HCT116 (cell line): Measurements from ENCODE around the gene BCAR1. TPM values are rescaled to one million over a fixed set of nuclear protein-coding genes. Genes with fewer than 3 reads are reported as not detected.

Source experiments
- ATAC-seq: fragments of 200-7000 bp; cut with Tn5 transposase; 2 replicates; pipeline ENCODE4 v1.9.1; 2020; ENCODE audit warnings: mild to moderate bottlenecking, moderate library complexity
- BruUV-seq: library from RNA; stranded (reverse); fragments of 400-500 nt; replicated peaks from 2 replicates; lab custom pipeline; 2021; lab: Mats Ljungman, UMichigan
- CTCF ChIA-PET: fragments of 300-600 bp; sonication (Branson Sonifier 250); formaldehyde crosslinking; loops from one replicate; lab custom pipeline; 2021; ENCODE audit warnings: antibody characterized with exemption; lab: Charles Lee
- POLR2A ChIA-PET: fragments of 300-600, 350-600 bp; sonication (Branson Sonifier 250); formaldehyde crosslinking; loops from one replicate; lab custom pipeline; 2021; ENCODE audit warnings: antibody characterized with exemption; lab: Charles Lee
- RAD21 ChIA-PET, 2 experiments: fragments of 300-600 bp; sonication (Branson Sonifier 250); formaldehyde crosslinking; loops; one replicate each; lab custom pipeline; 2023; ENCODE audit warnings: low total read pairs in 2 of 2; ENCODE audit not compliant: uncharacterized antibody in 2 of 2, unreplicated experiment in 2 of 2, low non-redundant PET in 1 of 2; lab: Charles Lee
- DNase-seq: peaks from one replicate; pipeline ENCODE4 v3.0.0-alpha.2; 2010; ENCODE audit warnings: low read depth, low spot score
- H2AFZ ChIP-seq: fragments of 200-600 bp; shearing (Covaris generic), sonication (generic); 2 replicates; pipeline ENCODE4 v1.6.1; 2017; ENCODE audit warnings: low read depth, mixed run types, mixed read lengths, antibody characterized with exemption, low read length; ENCODE audit not compliant: poor library complexity, severe bottlenecking
- H3K27ac ChIP-seq: 2 replicates; pipeline ENCODE4 v1.5.1; 2012; ENCODE audit warnings: low read depth, low read length
- H3K27me3 ChIP-seq: fragments of 200-600 bp; sonication (generic); 2 replicates; pipeline ENCODE4 v1.6.1; 2016; ENCODE audit warnings: mixed run types, low read length, mixed read lengths; ENCODE audit not compliant: insufficient read depth
- H3K36me3 ChIP-seq, 2 experiments: fragments of 200-500 bp in 1 of 2; fragments of 200-600 bp in 1 of 2; sonication (Bioruptor generic) in 1 of 2; sonication (generic) in 1 of 2; 2 replicates each; pipeline versions ENCODE4 v1.5.1 to v1.6.1; 2014 to 2016; ENCODE audit warnings: low read length in 2 of 2, inconsistent platforms in 1 of 2, mixed read lengths in 1 of 2, mixed run types in 1 of 2; ENCODE audit not compliant: insufficient read depth in 2 of 2, control insufficient read depth in 1 of 2
- H3K4me1 ChIP-seq, 2 experiments: fragments of 200-600 bp in 1 of 2; sonication (generic) in 1 of 2; 2 replicates each; pipeline versions ENCODE4 v1.5.1 to v1.6.1; 2012 to 2017; ENCODE audit warnings: low read length in 2 of 2, inconsistent platforms in 1 of 2, mild to moderate bottlenecking in 1 of 2, mixed read lengths in 1 of 2, mixed run types in 1 of 2, moderate library complexity in 1 of 2; ENCODE audit not compliant: insufficient read depth in 2 of 2, control insufficient read depth in 1 of 2
- H3K4me2 ChIP-seq: fragments of 200-600 bp; sonication (generic); 2 replicates; pipeline ENCODE4 v1.6.1; 2017; ENCODE audit warnings: mixed run types, low read length, mixed read lengths
- H3K4me3 ChIP-seq, 2 experiments: fragments of 200-600 bp in 1 of 2; sonication (generic) in 1 of 2; replicated peaks in 1 of 2; 2 replicates each; pipeline ENCODE4 v1.5.1; 2011 to 2016; ENCODE audit warnings: low read length in 2 of 2, control low read depth in 1 of 2, low read depth in 1 of 2, mild to moderate bottlenecking in 1 of 2, mixed read lengths in 1 of 2, mixed run types in 1 of 2
- H3K79me2 ChIP-seq: fragments of 200-600 bp; sonication (generic); 2 replicates; pipeline ENCODE4 v1.6.1; 2017; ENCODE audit warnings: mild to moderate bottlenecking, mixed run types, low read length, moderate library complexity, mixed read lengths; ENCODE audit not compliant: insufficient read depth
- H3K9ac ChIP-seq: fragments of 200-600 bp; sonication (generic); 2 replicates; pipeline ENCODE4 v1.6.1; 2016; ENCODE audit warnings: low read length, mixed read lengths
- H3K9me2 ChIP-seq: fragments of 200-600 bp; sonication (generic), shearing (Covaris generic); 2 replicates; pipeline ENCODE4 v1.6.1; 2017; ENCODE audit warnings: mixed run types, mild to moderate bottlenecking, moderate library complexity; ENCODE audit not compliant: insufficient read depth
- H3K9me3 ChIP-seq, 2 experiments: fragments of 200-500 bp in 1 of 2; fragments of 200-600 bp in 1 of 2; sonication (Bioruptor generic) in 1 of 2; sonication (generic) in 1 of 2; 2 replicates each; pipeline ENCODE4 v1.6.1; 2014 to 2017; ENCODE audit warnings: low read length in 2 of 2, mixed read lengths in 2 of 2, inconsistent platforms in 1 of 2, low read depth in 1 of 2, mild to moderate bottlenecking in 1 of 2, mixed run types in 1 of 2, moderate library complexity in 1 of 2; ENCODE audit not compliant: control insufficient read depth in 1 of 2, insufficient read depth in 1 of 2
- H4K20me1 ChIP-seq: fragments of 200-600 bp; sonication (generic), shearing (Covaris generic); 2 replicates; pipeline ENCODE4 v1.6.1; 2017; ENCODE audit warnings: mixed run types, mild to moderate bottlenecking, moderate library complexity; ENCODE audit not compliant: insufficient read depth
- CTCF ChIP-seq, 3 experiments: fragments of 200-600 bp in 1 of 3; sonication (generic) in 1 of 3; IDR thresholded peaks in 2 of 3; conservative IDR thresholded peaks in 1 of 3; 2 replicates each; pipeline ENCODE4 v1.5.1; 2012 to 2017; ENCODE audit warnings: low read depth in 2 of 3, low read length in 2 of 3, antibody characterized with exemption in 1 of 3, borderline replicate concordance in 1 of 3, control low read depth in 1 of 3, mild to moderate bottlenecking in 1 of 3, mixed read lengths in 1 of 3, mixed run types in 1 of 3, moderate library complexity in 1 of 3; ENCODE audit not compliant: insufficient read depth in 1 of 3
- ELF1 ChIP-seq: IDR thresholded peaks from 2 replicates; pipeline ENCODE4 v1.6.1; 2012; ENCODE audit warnings: low read depth, borderline replicate concordance
- POLR2AphosphoS5 ChIP-seq: IDR thresholded peaks from 2 replicates; pipeline ENCODE4 v1.6.1; 2011; ENCODE audit warnings: mild to moderate bottlenecking, low read depth, low read length, moderate library complexity
- RAD21 ChIP-seq: IDR thresholded peaks from 2 replicates; pipeline ENCODE4 v1.6.1; 2012; ENCODE audit warnings: low read depth, mild to moderate bottlenecking
- SIN3A ChIP-seq: IDR thresholded peaks from 2 replicates; pipeline ENCODE4 v1.6.1; 2012; ENCODE audit warnings: low read depth
- SP1 ChIP-seq: IDR thresholded peaks from 2 replicates; pipeline ENCODE4 v1.6.1; 2012; ENCODE audit warnings: low read depth
- TCF7L2 ChIP-seq: IDR thresholded peaks from 2 replicates; pipeline ENCODE4 v1.7.0; 2011; ENCODE audit warnings: borderline replicate concordance, inconsistent platforms; ENCODE audit not compliant: insufficient read depth, insufficient read length; ENCODE audit errors: extremely low read depth
- YY1 ChIP-seq: IDR thresholded peaks from 2 replicates; pipeline ENCODE4 v1.6.1; 2011; ENCODE audit warnings: low read length, low read depth, moderate library complexity, mild to moderate bottlenecking; ENCODE audit not compliant: insufficient replicate concordance; ENCODE audit errors: extremely low read depth
- ZFX ChIP-seq: fragments of 450-650 bp; IDR thresholded peaks from 2 replicates; pipeline ENCODE4 v1.6.1; 2017
- intact Hi-C: fragments of 100-400 bp; cut with micrococcal nuclease; formaldehyde crosslinking; loops from 2 replicates; pipeline ENCODE4 v1.10.0; 2022
- total RNA-seq: library from RNA; stranded (reverse); gene quantifications from one replicate; pipeline ENCODE4 v1.2.1, GENCODE V29; 2021; ENCODE audit not compliant: unreplicated experiment
- TF ChIP-seq, protein P1 (sequence below): IDR thresholded peaks from 2 replicates; pipeline ENCODE4 v1.6.1; 2012
- TF ChIP-seq, protein P2 (sequence below): IDR thresholded peaks from 2 replicates; pipeline ENCODE4 v1.6.1; 2012; ENCODE audit warnings: low read depth

The BCAR1 gene
- total RNA-seq, 1 experiment from 2014 or later, result 49.6 TPM

GRCh38 chr16:75217389-75217851 is 34.0 kb downstream of the BCAR1 start:
- Histone ChIP-seq H3K36me3 (no peaks in the 10 kb centered on the region), H3K4me2 (no peak overlapping the region), H4K20me1 (no peaks in the 10 kb centered on the region), H3K9me3 (no peaks in the 10 kb centered on the region), H3K9ac (no peak overlapping the region), H3K4me3 (no peak overlapping the region), H3K27ac (no peak overlapping the region), H3K9me2 (no peaks in the 10 kb centered on the region), H3K4me1 (no peaks in the 10 kb centered on the region), H2AFZ (no peak overlapping the region), H3K27me3 (no peaks in the 10 kb centered on the region), H3K79me2 (no peaks in the 10 kb centered on the region)
- CTCF ChIA-PET, result interaction anchor here (1.3 kb wide), 1 partner anchor 16 kb away, joined by 4 read pairs; no protein-coding TSS in a partner anchor
- ATAC-seq (no peak), DNase-seq (no peak)
- RAD21 ChIA-PET, result no interaction called here
- BruUV-seq, result no TSS peak
- POLR2A ChIA-PET, result no interaction called here
- intact Hi-C loops, result no loop called here
- no peak for TF ChIP-seq RAD21
- TF ChIP-seq, protein P1, sequence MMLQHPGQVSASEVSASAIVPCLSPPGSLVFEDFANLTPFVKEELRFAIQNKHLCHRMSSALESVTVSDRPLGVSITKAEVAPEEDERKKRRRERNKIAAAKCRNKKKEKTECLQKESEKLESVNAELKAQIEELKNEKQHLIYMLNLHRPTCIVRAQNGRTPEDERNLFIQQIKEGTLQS, result no peak
- no peak for TF ChIP-seq ZFX
- TF ChIP-seq SP1, result no peak
- TF ChIP-seq CTCF (IDR thresholded peaks at IDR 0.05 in 2 of 3, conservative IDR thresholded peaks at IDR 0.05 in 1 of 3; ENCODE audit: borderline replicate concordance in 1 of 3, insufficient read depth in 1 of 3, low read depth in 2 of 3, low read length in 2 of 3), result no peak
- no peak for TF ChIP-seq ELF1

- RAD21 ChIA-PET, result no interaction called here
- TF ChIP-seq SIN3A (no peak), YY1 (no peak), POLR2AphosphoS5 (no peak), TCF7L2 (no peak)
- TF ChIP-seq, protein P1, result no peak
- TF ChIP-seq, protein P2, sequence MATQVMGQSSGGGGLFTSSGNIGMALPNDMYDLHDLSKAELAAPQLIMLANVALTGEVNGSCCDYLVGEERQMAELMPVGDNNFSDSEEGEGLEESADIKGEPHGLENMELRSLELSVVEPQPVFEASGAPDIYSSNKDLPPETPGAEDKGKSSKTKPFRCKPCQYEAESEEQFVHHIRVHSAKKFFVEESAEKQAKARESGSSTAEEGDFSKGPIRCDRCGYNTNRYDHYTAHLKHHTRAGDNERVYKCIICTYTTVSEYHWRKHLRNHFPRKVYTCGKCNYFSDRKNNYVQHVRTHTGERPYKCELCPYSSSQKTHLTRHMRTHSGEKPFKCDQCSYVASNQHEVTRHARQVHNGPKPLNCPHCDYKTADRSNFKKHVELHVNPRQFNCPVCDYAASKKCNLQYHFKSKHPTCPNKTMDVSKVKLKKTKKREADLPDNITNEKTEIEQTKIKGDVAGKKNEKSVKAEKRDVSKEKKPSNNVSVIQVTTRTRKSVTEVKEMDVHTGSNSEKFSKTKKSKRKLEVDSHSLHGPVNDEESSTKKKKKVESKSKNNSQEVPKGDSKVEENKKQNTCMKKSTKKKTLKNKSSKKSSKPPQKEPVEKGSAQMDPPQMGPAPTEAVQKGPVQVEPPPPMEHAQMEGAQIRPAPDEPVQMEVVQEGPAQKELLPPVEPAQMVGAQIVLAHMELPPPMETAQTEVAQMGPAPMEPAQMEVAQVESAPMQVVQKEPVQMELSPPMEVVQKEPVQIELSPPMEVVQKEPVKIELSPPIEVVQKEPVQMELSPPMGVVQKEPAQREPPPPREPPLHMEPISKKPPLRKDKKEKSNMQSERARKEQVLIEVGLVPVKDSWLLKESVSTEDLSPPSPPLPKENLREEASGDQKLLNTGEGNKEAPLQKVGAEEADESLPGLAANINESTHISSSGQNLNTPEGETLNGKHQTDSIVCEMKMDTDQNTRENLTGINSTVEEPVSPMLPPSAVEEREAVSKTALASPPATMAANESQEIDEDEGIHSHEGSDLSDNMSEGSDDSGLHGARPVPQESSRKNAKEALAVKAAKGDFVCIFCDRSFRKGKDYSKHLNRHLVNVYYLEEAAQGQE, result no peak
Measured at GRCh38 chr16:75216576-75216975, 34.8 kb downstream of the BCAR1 start.

More at GRCh38 chr16:75216576-75216975, 34.8 kb downstream of the BCAR1 start:
- ChIA-PET CTCF (interaction anchor here (1.1 kb wide), 1 partner anchor 169 kb away, joined by 4 read pairs; no protein-coding TSS in a partner anchor), POLR2A (no interaction called here)
- Histone ChIP-seq H4K20me1 (no peaks in the 10 kb centered on the region), H3K9me3 (no peaks in the 10 kb centered on the region), H3K27me3 (no peaks in the 10 kb centered on the region), H3K79me2 (no peaks in the 10 kb centered on the region), H3K4me1 (no peaks in the 10 kb centered on the region), H3K4me2 (no peak overlapping the region), H3K27ac (no peak overlapping the region), H3K9ac (no peak overlapping the region), H3K36me3 (no peaks in the 10 kb centered on the region), H3K4me3 (no peak overlapping the region), H3K9me2 (no peaks in the 10 kb centered on the region), H2AFZ (no peak overlapping the region)
- intact Hi-C loops, result no loop called here
- no peak for DNase-seq
- BruUV-seq, result no TSS peak
- ATAC-seq, result no peak
